Head of caudate nucleus (tissue), 42 donors: ENCODE results near the gene MS4A6A.
"Not testable (repeated sequence)": the region's sequence is repeated elsewhere in the genome, so short reads cannot be mapped to it uniquely, and the experiment has no call there.

Source experiments
- DNase-seq, 42 donors: peaks; one replicate each; pipeline versions ENCODE4 v3.0.0 to v3.0.0-alpha.2; 2020 to 2021; ENCODE audit warnings: mixed read lengths in 7 of 42
- intact Hi-C: fragments of 100-400 bp; cut with DNase I; formaldehyde crosslinking; loops from one replicate; pipeline ENCODE4 v1.15.0; 2022

The MS4A6A gene

DNA sequence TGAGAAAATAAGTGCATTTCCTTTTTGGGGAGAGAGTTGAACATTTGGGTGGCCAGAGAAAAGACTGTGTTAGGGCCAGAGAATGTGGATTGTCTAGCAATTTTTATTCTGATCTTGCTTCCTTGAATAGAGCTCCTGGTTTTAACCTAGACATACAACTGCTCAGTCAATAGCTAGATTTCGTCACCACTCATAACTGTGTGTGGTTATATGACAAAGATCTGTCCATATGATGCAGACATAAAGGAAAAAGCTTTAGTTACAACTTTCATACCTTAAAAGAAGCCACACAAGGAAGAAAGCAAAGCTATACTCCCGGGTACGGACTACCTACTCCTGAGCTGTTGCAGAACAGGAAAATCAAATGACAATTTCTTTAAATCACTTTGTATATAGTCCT lies 37.2 kb downstream of the MS4A6A start:
- DNase-seq = no peak
- intact Hi-C loops = no loop called here

DNA sequence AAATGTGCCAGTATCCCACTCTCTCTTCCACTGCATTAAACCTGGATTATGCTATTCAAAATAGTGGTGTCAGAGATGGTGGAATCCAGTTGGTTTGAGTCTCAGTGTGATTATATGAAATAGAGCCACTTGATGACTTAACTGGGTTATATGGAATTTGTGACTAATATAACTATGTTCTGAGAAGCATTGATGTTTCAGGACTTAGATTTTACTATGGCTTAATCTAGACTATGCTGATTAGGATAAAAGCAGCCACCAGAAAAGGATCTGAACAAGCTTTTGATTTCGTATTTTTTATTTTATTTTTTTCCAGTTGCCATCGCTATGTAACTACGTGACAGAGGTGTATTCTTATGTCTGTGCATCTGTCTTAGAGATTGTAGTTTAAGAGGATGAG lies 39.1 kb downstream of the MS4A6A start:
- intact Hi-C loops = no loop called here
- DNase-seq = no peak

DNA sequence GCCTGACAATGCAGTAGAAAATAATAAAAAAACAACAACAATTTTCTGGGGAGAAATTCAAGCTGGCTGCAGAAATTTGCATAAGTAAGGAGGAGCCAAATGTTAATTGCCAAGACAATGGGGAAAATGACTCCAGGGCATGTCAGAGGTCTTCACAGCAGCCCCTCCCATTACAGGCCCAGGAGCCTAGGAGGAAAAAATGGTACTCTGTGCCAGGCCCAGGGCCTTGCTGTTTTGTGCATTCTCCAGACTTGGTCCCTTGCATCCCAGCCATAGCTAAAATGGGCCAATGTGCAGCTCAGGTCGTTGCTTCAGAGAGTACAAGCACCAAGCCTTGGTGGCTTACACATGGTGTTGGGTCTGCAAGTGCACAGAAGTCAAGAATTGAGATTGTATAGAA lies 49.0 kb downstream of the MS4A6A start:
- intact Hi-C loops = no loop called here

DNA sequence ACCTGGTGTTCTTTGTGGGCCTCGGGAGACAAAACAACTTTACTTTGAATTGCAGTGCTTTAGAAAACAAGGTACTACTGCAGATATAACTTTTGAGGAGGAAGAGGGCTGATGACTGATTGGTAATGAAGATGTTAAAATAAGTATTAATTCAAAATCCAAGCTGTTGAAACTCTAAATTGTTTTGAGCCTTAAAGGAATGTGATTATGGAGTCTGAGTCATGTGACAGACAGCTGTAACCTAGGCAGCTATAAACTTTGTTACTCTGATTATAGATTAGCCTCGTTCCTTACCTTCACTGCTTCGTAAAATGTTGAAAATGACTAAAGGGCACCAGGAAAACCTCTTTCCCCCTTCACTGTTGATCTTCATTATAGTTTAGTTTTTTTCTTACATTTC lies 51.0 kb downstream of the MS4A6A start:
- DNase-seq = no peak
- intact Hi-C loops = no loop called here

More for the DNA sequence above, 49.0 kb downstream of the MS4A6A start:
- no peak for DNase-seq

DNA sequence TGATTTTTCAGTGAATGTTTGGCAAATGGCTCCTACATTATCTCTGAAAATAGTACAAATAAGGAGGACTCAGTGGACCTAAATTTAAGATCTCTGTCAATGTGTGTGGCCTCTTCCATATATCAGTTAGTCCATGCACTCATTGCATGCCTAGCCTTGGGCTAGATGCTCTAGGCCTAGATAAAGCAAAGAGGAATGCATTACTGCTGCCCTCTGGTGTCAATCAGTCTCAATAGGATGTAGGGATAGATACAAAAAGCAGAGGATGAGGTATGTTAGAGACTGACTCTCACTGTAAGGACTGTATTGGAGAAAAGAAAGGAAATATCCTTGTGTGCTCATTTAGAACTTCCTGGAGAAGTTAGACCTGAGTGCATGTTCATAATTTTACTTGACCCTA lies 52.4 kb downstream of the MS4A6A start:
- intact Hi-C loops = no loop called here
- DNase-seq = peak in 18 of 42 donors; percentile 1 to 54 (median 29)

DNA sequence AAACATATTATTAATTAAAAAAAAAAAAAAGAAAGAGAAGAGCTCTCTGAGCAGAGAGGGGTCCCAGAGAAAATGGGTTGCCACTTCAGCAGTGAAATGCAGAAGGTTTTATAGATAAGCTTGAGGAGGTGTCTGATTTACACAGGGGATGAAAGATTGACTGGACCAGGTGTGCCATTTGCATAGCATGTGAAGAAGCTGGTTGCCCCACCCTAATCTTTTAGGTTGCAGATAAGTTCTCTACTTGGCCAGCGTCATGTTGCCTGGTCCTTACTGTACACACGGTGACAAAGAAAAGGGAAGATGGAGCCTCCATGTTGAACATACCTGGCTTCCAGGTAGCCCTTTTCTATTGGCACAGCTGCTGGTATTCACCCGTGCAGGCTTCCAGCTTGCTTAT lies 53.0 kb downstream of the MS4A6A start:
- DNase-seq = no peak
- intact Hi-C loops = no loop called here

DNA sequence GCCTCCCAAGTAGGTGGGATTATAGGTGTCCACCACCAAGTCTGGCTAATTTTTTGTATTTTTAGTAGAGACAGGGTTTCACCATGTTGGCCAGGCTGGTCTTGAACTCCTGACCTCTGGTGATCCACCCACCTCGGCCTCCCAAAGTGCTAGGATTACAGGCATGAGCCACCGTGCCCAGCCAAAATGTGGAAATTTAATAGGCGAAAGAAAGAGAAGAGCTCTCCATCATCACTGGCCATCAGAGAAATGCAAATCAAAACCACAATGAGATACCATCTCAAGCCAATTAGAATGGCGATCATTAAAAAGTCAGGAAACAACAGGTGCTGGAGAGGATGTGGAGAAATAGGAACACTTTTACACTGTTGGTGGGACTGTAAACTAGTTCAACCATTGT lies 54.0 kb downstream of the MS4A6A start:
- DNase-seq, intact Hi-C loops: not testable (repeated sequence)

DNA sequence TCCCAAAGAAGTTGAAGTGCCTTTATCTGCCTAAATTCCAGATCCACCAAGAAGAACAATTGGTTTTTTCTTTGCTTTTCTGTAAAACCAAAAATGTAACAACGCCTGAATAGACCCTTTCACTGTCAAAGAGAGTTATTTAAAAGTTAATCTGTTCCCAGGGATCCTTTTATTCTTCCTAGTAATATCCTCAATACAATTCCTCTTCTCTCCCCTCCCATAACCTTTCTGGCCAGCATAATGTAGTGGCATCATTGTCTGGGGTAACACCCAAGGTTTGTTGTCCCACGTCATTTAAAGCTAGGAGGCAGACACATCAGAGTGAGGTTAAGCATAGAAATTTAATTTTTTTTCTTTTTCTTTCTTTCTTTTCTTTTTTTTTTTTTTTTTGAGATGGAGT lies 54.5 kb downstream of the MS4A6A start:
- intact Hi-C loops = no loop called here
- no peak for DNase-seq

DNA sequence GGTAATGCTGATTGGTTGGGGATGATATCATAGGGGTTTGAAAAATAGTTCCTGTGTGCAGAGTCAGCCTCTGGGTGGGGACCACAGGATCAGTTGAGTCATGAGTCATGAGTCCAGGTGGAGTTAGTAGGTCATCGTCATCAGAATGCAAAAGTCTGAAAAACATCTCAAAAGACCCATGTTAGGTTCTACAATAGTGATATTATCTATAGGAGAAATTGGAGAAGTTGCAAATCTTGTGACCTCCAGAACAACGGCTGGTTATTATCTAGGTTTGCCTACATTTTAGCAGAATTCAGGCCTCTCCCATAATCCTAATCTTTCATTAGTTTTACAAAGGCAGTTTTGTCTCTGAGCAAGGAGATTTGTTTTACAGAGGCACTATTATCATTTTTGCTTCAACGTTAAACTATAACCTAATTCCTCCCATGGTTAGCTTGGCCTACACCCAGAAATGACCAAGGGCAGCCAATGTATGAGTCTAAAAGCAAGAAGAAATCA lies 55.5 kb downstream of the MS4A6A start:
- DNase-seq = no peak
- intact Hi-C loops = no loop called here

DNA sequence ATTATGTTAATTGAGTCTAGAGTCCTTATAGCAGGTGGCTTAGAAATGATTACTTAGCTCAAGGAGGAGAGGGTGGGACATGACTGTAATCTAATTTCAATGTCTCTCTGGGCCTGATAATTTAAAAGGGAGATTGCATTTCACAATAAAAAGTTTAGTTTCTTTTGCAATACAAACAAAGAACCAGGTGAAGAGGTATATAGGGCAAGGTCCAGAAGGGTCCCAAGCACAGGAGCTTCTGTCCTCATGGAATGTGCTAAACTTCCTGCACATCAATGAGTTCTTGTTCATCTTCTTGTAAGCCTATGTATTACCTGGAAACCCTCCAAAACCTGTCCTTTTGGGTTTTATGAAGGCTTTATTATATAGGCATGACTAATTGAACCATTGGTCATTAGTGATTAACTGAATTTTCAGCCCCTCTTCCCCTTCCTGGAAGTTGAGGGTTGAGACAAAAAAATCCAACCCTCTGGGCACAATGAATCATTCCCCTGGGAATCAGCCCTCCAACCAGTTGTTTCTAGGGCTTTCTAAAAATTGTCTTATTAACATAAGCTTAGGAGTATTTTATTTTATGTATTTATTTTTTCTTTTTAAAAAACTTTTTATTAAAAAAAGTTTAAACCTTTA lies 56.8 kb downstream of the MS4A6A start:
- intact Hi-C loops = no loop called here
- DNase-seq = no peak

DNA sequence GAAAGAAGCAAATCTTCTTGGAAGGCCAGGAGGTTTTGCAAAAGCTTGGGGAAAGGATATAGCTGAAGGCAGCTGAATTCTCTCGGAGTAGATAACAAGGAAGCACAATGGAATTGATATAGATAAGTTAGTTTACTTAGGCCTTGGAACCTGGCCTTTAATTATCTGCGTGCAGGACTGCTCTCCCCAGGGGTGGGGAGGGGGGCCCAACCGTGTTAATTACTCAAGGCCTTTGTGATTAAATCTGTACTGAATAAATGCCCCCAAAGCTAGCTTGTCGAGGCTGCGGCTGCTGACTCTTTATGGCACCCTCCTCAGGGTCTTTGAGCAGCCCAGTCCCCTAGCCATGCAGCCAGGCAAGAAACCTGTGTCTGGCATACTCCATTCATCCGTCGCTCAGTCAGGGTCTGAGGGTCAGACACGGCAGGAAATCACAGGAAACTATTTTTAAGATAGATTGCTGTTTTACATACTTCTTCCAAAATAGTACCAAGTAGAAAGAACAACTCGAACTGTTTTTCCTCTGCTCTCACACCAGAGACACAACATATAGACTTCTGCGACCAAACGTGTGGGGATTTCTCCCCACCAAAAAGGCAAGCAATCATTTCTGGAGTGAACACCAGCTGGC lies 58.0 kb downstream of the MS4A6A start:
- intact Hi-C loops = no loop called here
- DNase-seq = no peak
